ENCODE data around the gene SLC44A5.

DNA sequence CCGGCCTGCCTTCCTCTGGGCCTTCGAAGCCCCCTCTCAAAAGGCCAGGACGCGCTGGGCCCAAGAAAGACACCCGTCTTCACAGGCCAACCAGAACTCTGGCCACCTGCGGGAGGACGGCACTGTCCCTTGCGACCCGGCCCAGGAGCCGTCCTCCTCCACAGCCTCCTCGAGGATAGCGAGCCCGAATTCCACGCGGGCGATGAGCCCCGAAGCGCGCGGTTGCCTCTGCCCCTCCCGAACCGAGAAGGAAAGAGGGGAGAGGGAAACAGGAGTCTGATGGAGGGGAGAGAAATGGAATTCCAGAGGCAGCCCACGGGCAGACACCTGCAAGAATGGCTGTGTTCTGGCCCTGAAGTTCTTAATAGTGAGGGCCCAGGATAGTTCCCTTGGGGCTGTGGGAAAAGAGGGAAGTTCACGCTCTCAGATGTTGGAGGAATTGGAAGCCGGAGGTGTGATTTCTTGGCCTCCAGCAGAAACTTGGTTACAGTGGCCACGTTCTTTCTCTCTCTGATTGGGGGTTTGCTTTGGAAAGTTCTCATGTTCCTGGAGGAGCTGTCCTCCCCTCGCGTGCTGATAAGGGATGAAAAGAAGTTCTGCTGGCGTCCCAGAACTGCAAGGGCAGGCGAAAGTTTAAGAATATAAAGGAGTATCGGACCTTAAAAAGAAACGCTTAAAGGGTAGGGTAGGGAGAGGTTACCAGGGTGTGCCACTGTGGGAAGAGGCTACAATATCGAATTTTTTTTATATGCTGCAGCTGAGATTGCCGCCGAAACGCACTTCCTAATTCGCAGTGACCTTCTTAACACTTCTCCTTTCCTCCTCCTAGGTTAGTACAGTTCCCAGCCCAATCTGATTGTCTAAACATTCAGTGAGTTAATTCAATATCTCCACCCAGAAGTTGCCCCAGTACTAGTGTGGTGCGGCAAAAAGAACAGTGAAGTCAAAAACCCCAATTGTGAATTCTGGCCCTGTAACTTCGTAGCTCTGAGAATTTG, 5.8 kb upstream of the SLC44A5 start:
- TF ChIP-seq ZBTB33 (IDR thresholded peaks at IDR 0.05): no peak
- no peak for TF ChIP-seq EGR1 (IDR thresholded peaks at IDR 0.05; ENCODE audit: borderline replicate concordance in 1 of 2, low read depth in 2 of 2, low read length in 2 of 2)
- TF ChIP-seq NR2C2 (IDR thresholded peaks at IDR 0.05; ENCODE audit: borderline replicate concordance, control insufficient read depth, insufficient read length, low read depth): no peak
- TF ChIP-seq, protein P1, sequence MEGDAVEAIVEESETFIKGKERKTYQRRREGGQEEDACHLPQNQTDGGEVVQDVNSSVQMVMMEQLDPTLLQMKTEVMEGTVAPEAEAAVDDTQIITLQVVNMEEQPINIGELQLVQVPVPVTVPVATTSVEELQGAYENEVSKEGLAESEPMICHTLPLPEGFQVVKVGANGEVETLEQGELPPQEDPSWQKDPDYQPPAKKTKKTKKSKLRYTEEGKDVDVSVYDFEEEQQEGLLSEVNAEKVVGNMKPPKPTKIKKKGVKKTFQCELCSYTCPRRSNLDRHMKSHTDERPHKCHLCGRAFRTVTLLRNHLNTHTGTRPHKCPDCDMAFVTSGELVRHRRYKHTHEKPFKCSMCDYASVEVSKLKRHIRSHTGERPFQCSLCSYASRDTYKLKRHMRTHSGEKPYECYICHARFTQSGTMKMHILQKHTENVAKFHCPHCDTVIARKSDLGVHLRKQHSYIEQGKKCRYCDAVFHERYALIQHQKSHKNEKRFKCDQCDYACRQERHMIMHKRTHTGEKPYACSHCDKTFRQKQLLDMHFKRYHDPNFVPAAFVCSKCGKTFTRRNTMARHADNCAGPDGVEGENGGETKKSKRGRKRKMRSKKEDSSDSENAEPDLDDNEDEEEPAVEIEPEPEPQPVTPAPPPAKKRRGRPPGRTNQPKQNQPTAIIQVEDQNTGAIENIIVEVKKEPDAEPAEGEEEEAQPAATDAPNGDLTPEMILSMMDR (IDR thresholded peaks at IDR 0.05 in 2 of 3, conservative IDR thresholded peaks at IDR 0.05 in 1 of 3; ENCODE audit: control insufficient read depth in 2 of 3, extremely low read depth in 1 of 3, insufficient read depth in 1 of 3, low read depth in 3 of 3, low read length in 3 of 3): no peak
- no peak for TF ChIP-seq CBFB (IDR thresholded peaks at IDR 0.05; ENCODE audit: low read depth)

All from GM12878 (cell line).